HEK293T (cell line): ENCODE measurements around the gene SRI.

Experiments used
- ARNT ChIP-seq: fragments of 450-650 bp; IDR thresholded peaks from 2 replicates; pipeline ENCODE4 v1.6.1; 2017; ENCODE audit warnings: mild to moderate bottlenecking
- BHLHE40 ChIP-seq: fragments of 450-650 bp; IDR thresholded peaks from 2 replicates; pipeline ENCODE4 v1.6.1; 2016; ENCODE audit warnings: mild to moderate bottlenecking, moderate library complexity, borderline replicate concordance
- FOXA1 ChIP-seq: fragments of 450-650 bp; IDR thresholded peaks from 2 replicates; pipeline ENCODE4 v1.6.1; 2016; ENCODE audit warnings: mild to moderate bottlenecking
- HDGF ChIP-seq: fragments of 450-650 bp; IDR thresholded peaks from 2 replicates; pipeline ENCODE4 v1.6.1; 2017; ENCODE audit warnings: antibody characterized with exemption, borderline replicate concordance
- SP1 ChIP-seq: fragments of 450-650 bp; IDR thresholded peaks from 2 replicates; pipeline ENCODE4 v1.6.1; 2017
- SUZ12 ChIP-seq: fragments of 450-650 bp; IDR thresholded peaks from 2 replicates; pipeline ENCODE4 v1.6.1; 2016; ENCODE audit warnings: mild to moderate bottlenecking
- TARDBP ChIP-seq: fragments of 450-650 bp; IDR thresholded peaks from 2 replicates; pipeline ENCODE4 v1.6.1; 2016

DNA sequence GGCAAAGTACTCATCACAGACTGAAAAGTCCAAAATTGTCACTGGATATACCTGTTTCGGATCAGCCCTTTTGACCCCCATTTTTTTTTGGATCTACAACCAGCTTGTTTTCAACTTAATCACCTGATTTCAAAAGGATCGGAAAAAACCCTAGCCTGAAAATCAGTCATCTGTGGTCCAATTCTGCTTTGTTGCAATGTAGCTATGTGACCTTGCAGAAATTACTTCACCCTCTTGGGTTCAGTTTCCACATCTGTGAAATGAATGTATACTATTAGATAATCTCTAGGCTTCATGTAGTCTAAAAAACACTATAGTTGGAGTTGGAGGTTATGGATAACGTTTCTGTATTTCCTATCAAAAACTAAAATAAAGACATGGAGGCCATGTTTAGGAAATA is 49.7 kb upstream of the SRI start:
- TF ChIP-seq FOXA1 (no peak), ARNT (no peak), TARDBP (no peak), SP1 (no peak), HDGF (no peak), SUZ12 (no peak), BHLHE40 (no peak)
